WERI-Rb-1 (cell line): ENCODE data around the gene AOC2.

Experiments used
- DNase-seq: peaks from one replicate; pipeline ENCODE4 v3.0.0-alpha.2; 2020
- H3K27ac ChIP-seq: fragments of 250-450 bp; sonication (Bioruptor Pico); 2 replicates; pipeline ENCODE4 v1.5.1; 2020; ENCODE audit warnings: mild to moderate bottlenecking, moderate library complexity
- H3K27me3 ChIP-seq: fragments of 250-450 bp; sonication (Bioruptor Pico); 2 replicates; pipeline ENCODE4 v1.5.1; 2021; ENCODE audit warnings: mild to moderate bottlenecking, low read depth, moderate library complexity; ENCODE audit not compliant: insufficient read depth, severe bottlenecking
- H3K36me3 ChIP-seq: fragments of 250-450 bp; sonication (Bioruptor Pico); 2 replicates; pipeline ENCODE4 v1.5.1; 2020; ENCODE audit warnings: mild to moderate bottlenecking, moderate library complexity
- H3K4me3 ChIP-seq: 2 replicates; pipeline ENCODE4 v1.5.1; 2011; ENCODE audit warnings: low read depth, mild to moderate bottlenecking, control low read depth, low read length
- H3K9me3 ChIP-seq: fragments of 250-450 bp; sonication (Bioruptor Pico); 2 replicates; pipeline ENCODE4 v1.5.1; 2021; ENCODE audit warnings: mild to moderate bottlenecking, moderate library complexity; ENCODE audit not compliant: severe bottlenecking
- CTCF ChIP-seq: IDR thresholded peaks from 2 replicates; pipeline ENCODE4 v1.5.1; 2011; ENCODE audit warnings: low read depth, mild to moderate bottlenecking, control low read depth, inconsistent platforms, low read length

The AOC2 gene

GRCh38 chr17:42798011-42798382 is 46.4 kb upstream of the AOC2 start:
- Histone ChIP-seq H3K36me3 (peaks cover 18% of the 10 kb centered on the region), H3K9me3 (peaks cover 8% of the 10 kb centered on the region), H3K27me3 (no peaks in the 10 kb centered on the region), H3K27ac (peak overlapping the region; percentile 71), H3K4me3 (peak overlapping the region; percentile 94)
- TF ChIP-seq CTCF: no peak
- no peak for DNase-seq

- no peak for TF ChIP-seq CTCF
- H3K4me3 ChIP-seq: peak within 1 kb of the TSS; percentile 94
- DNase-seq: peak; percentile 97
- peak within 1 kb of the TSS; percentile 71 for H3K27ac ChIP-seq
- H3K27me3 ChIP-seq: no peaks in the 10 kb centered on the region
- H3K36me3 ChIP-seq: peaks cover 18% of the 10 kb centered on the region
- peaks cover 8% of the 10 kb centered on the region for H3K9me3 ChIP-seq
Observed at GRCh38 chr17:42798383-42799380, 45.7 kb upstream of the AOC2 start, which contains the start of the genes CNTD1 and COA3. CNTD1 (plus strand) TSS chr17:42798861; CDS start chr17:42799068, 207 bp downstream. COA3 (minus strand) TSS chr17:42798704; CDS start chr17:42798681, 23 bp downstream.

GRCh38 chr17:42803074-42803883 is 41.1 kb upstream of the AOC2 start:
- H3K9me3 ChIP-seq: peaks cover 8% of the 10 kb centered on the region
- H3K4me3 ChIP-seq: no peak overlapping the region
- H3K36me3 ChIP-seq: no peaks in the 10 kb centered on the region
- H3K27me3 ChIP-seq: no peaks in the 10 kb centered on the region
- H3K27ac ChIP-seq: no peak overlapping the region
- DNase-seq: no peak
- no peak for TF ChIP-seq CTCF

DNA sequence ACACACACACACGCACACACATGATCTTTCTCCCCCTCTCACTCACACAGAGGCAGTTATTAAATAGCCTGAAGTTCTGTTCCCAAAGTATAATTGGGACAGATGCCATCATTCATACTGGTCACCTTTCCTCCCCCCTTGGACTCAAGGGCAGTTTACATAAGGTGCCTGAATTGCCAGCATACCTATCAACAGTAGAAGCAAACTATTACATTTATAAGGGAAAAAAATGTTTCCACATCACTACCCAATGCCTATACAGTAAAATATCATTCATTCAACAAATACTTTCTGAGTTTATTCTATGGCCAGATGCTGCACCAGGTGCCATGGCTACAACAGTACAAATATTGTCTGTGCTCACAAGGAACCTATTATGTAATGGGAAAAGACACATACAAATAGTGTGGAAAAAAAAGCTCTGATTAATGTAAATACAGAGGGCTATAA is 39.4 kb upstream of the AOC2 start:
- no peak for TF ChIP-seq CTCF
- Histone ChIP-seq H3K9me3 (no peaks in the 10 kb centered on the region), H3K27ac (no peak overlapping the region), H3K36me3 (peaks cover 11% of the 10 kb centered on the region), H3K4me3 (no peak overlapping the region), H3K27me3 (no peaks in the 10 kb centered on the region)
- no peak for DNase-seq

DNA sequence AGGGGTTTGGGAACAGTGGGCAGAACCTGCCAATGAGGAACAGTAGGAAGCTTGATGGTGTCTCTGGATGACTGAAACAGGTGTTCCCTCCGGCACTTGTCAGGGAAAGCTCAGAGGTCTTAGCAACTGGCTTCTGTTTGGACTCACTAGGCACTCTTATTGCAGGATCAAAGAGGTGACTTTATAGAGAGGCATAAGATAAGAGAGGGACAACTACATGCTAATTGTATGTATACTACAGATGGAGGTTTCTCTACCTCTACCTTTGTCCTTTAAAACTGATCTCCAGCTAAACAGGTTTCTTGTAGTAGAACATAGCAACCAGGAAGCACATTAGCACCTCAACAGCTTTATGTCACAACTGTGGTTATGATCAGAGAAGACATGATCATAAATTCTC is 38.1 kb upstream of the AOC2 start:
- DNase-seq: no peak
- TF ChIP-seq CTCF: no peak
- no peaks in the 10 kb centered on the region for H3K27me3 ChIP-seq
- H3K9me3 ChIP-seq: no peaks in the 10 kb centered on the region
- peaks cover 24% of the 10 kb centered on the region for H3K36me3 ChIP-seq
- H3K4me3 ChIP-seq: no peak overlapping the region
- H3K27ac ChIP-seq: no peak overlapping the region
